Stimulated activated CD8-positive, alpha-beta memory T cell treated with anti-CD3 and anti-CD28 coated beads, Interleukin-7, amount 100 ng/mL, for 48 hours (primary cell): ENCODE measurements around the gene MBOAT1.
"Not testable (repeated sequence)": the region's sequence is repeated elsewhere in the genome, so short reads cannot be mapped to it uniquely, and the experiment has no call there.

Source experiments
- DNase-seq, 2 donors: peaks; one replicate each; pipeline ENCODE4 v3.0.0-alpha.2; 2020; ENCODE audit warnings: low read depth in 1 of 2; ENCODE audit errors: extremely low read depth in 1 of 2

Gene MBOAT1

GRCh38 chr6:20203561-20204511, 8.4 kb downstream of the MBOAT1 start:
- DNase-seq: no peak

GRCh38 chr6:20202699-20203302, 9.5 kb downstream of the MBOAT1 start:
- no peak for DNase-seq

GRCh38 chr6:20202324-20202658, 10.0 kb downstream of the MBOAT1 start:
- no peak for DNase-seq

GRCh38 chr6:20200761-20201630, 11.3 kb downstream of the MBOAT1 start:
- DNase-seq: no peak

GRCh38 chr6:20198775-20199174, 13.5 kb downstream of the MBOAT1 start:
- no peak for DNase-seq

- DNase-seq: no peak
Observed at GRCh38 chr6:20198156-20198774, 14.0 kb downstream of the MBOAT1 start.

GRCh38 chr6:20197251-20197650, 15.0 kb downstream of the MBOAT1 start:
- no peak for DNase-seq

- DNase-seq: no peak
Observed at GRCh38 chr6:20192625-20193024, 19.6 kb downstream of the MBOAT1 start.

- no peak for DNase-seq
Observed at GRCh38 chr6:20191992-20192391, 20.3 kb downstream of the MBOAT1 start.

- DNase-seq: no peak
Observed at GRCh38 chr6:20188630-20189075, 23.6 kb downstream of the MBOAT1 start.

GRCh38 chr6:20186981-20187380, 25.3 kb downstream of the MBOAT1 start:
- no peak for DNase-seq

- no peak for DNase-seq
Observed at GRCh38 chr6:20183706-20184105, 28.6 kb downstream of the MBOAT1 start.

GRCh38 chr6:20182926-20183521, 29.2 kb downstream of the MBOAT1 start:
- no peak for DNase-seq

GRCh38 chr6:20182069-20182468, 30.2 kb downstream of the MBOAT1 start:
- no peak for DNase-seq

- no peak for DNase-seq
Observed at GRCh38 chr6:20180935-20181334, 31.3 kb downstream of the MBOAT1 start.

GRCh38 chr6:20179287-20180045, 32.8 kb downstream of the MBOAT1 start:
- not testable (repeated sequence) for DNase-seq

- DNase-seq: no peak
Observed at GRCh38 chr6:20178327-20178726, 33.9 kb downstream of the MBOAT1 start.

- no peak for DNase-seq
Observed at GRCh38 chr6:20175810-20176410, 36.4 kb downstream of the MBOAT1 start.
